LNCAP (cell line): ENCODE results near the gene COL13A1.

Experiments used
- CTCF ChIP-seq: fragments of 450-650 bp; IDR thresholded peaks from 2 replicates; pipeline ENCODE4 v1.5.1; 2017; ENCODE audit warnings: mild to moderate bottlenecking

Gene COL13A1

GRCh38 chr10:69831231-69831855, 29.6 kb downstream of the COL13A1 start:
- no peak for TF ChIP-seq CTCF

- TF ChIP-seq CTCF, result no peak
Measured at GRCh38 chr10:69835233-69835632, 33.5 kb downstream of the COL13A1 start.

GRCh38 chr10:69835875-69836730, 34.4 kb downstream of the COL13A1 start:
- no peak for TF ChIP-seq CTCF

- TF ChIP-seq CTCF, result no peak
Measured at GRCh38 chr10:69836731-69837030, 35.0 kb downstream of the COL13A1 start.

GRCh38 chr10:69837261-69837660, 35.6 kb downstream of the COL13A1 start:
- TF ChIP-seq CTCF, result no peak

- TF ChIP-seq CTCF, result no peak
Measured at GRCh38 chr10:69838418-69838817, 36.7 kb downstream of the COL13A1 start.

GRCh38 chr10:69838853-69839252, 37.1 kb downstream of the COL13A1 start:
- TF ChIP-seq CTCF, result no peak
